Measurements from ENCODE around the gene CCDC182.

GRCh38 chr17:57708410-57708809 is 36.7 kb downstream of the CCDC182 start:
- TF ChIP-seq ZNF24 (tag by site-specific recombination; IDR thresholded peaks at IDR 0.05) (no peak), PATZ1 (tag by site-specific recombination; IDR thresholded peaks at IDR 0.05) (no peak), CTCF (tag by site-specific recombination; IDR thresholded peaks at IDR 0.05) (no peak), ZBTB21 (tag by site-specific recombination; IDR thresholded peaks at IDR 0.05) (no peak), ZNF792 (tag by site-specific recombination; IDR thresholded peaks at IDR 0.05) (no peak), ZNF791 (tag by site-specific recombination; IDR thresholded peaks at IDR 0.05) (no peak), ZNF488 (tag by site-specific recombination; IDR thresholded peaks at IDR 0.05) (no peak)
